ENCODE results near the gene CCDC73.

DNA sequence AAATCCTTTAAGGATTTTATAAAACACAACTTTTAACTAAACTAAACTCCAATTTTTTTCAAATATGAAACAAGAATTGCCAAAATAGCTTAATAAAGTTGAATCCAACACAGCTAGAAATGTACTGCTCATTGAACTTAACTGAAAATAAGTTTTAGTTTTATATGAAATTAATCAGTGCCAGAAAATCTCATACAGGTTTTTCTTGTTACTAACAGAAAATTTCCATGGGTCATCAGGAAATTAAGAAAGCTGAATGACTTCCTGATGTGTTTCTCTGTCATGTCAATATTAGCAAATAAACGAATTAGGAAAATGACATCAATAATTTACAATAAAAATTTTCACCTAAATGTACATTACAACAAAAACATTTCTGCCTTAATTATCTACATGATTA is 3.5 kb downstream of the CCDC73 start:
- TF ChIP-seq FOXA1 (IDR thresholded peaks at IDR 0.05): no peak
- no peak for TF ChIP-seq ZNF384 (IDR thresholded peaks at IDR 0.05)
- no peak for TF ChIP-seq SUZ12 (IDR thresholded peaks at IDR 0.05)
- no peak for TF ChIP-seq LEF1 (IDR thresholded peaks at IDR 0.05; ENCODE audit: borderline replicate concordance)
- no peak for TF ChIP-seq FOXK2 (IDR thresholded peaks at IDR 0.05)
- TF ChIP-seq SP1 (IDR thresholded peaks at IDR 0.05): no peak
- no peak for TF ChIP-seq ELF4 (IDR thresholded peaks at IDR 0.05)
- no peak for TF ChIP-seq HDGF (IDR thresholded peaks at IDR 0.05; ENCODE audit: borderline replicate concordance)
- TF ChIP-seq, protein P1, sequence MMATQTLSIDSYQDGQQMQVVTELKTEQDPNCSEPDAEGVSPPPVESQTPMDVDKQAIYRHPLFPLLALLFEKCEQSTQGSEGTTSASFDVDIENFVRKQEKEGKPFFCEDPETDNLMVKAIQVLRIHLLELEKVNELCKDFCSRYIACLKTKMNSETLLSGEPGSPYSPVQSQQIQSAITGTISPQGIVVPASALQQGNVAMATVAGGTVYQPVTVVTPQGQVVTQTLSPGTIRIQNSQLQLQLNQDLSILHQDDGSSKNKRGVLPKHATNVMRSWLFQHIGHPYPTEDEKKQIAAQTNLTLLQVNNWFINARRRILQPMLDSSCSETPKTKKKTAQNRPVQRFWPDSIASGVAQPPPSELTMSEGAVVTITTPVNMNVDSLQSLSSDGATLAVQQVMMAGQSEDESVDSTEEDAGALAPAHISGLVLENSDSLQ (IDR thresholded peaks at IDR 0.05): no peak
- no peak for TF ChIP-seq TARDBP (IDR thresholded peaks at IDR 0.05)
- no peak for TF ChIP-seq FOXM1 (IDR thresholded peaks at IDR 0.05; ENCODE audit: borderline replicate concordance)
- TF ChIP-seq L3MBTL2 (conservative IDR thresholded peaks at IDR 0.05): no peak
- no peak for TF ChIP-seq NFRKB (IDR thresholded peaks at IDR 0.05)
- TF ChIP-seq ARNT (IDR thresholded peaks at IDR 0.05): no peak
